GM12878 (cell line): ENCODE results near the gene IL18RAP.

Source experiments
- EED ChIP-seq: sonication (generic); IDR thresholded peaks from 2 replicates; pipeline ENCODE4 v1.6.1; 2016; ENCODE audit warnings: antibody characterized with exemption, low read depth
- LARP7 ChIP-seq: fragments of 450-650 bp; IDR thresholded peaks from 2 replicates; pipeline ENCODE4 v1.6.1; 2017; ENCODE audit warnings: mild to moderate bottlenecking
- POLR2A ChIP-seq: IDR thresholded peaks from 2 replicates; pipeline ENCODE4 v1.6.1; 2011; ENCODE audit warnings: low read depth, mild to moderate bottlenecking, low read length
- RCOR1 ChIP-seq: conservative IDR thresholded peaks from 2 replicates; pipeline ENCODE4 v1.6.1; 2012; ENCODE audit warnings: low read depth, low read length, improper control_type of control experiment
- ZNF207 ChIP-seq: fragments of 450-650 bp; IDR thresholded peaks from 2 replicates; pipeline ENCODE4 v1.6.1; 2014; ENCODE audit warnings: antibody characterized with exemption, mild to moderate bottlenecking, borderline replicate concordance
- TF ChIP-seq, protein P1 (sequence below), 3 experiments: IDR thresholded peaks in 2 of 3; conservative IDR thresholded peaks in 1 of 3; 2 replicates each; pipeline ENCODE4 v1.5.1; 2011; ENCODE audit warnings: low read depth in 3 of 3, low read length in 3 of 3, mild to moderate bottlenecking in 3 of 3, control low read depth in 2 of 3, moderate library complexity in 2 of 3, inconsistent platforms in 1 of 3, mixed read lengths in 1 of 3; ENCODE audit not compliant: control insufficient read depth in 2 of 3, insufficient read depth in 1 of 3; ENCODE audit errors: extremely low read depth in 1 of 3

DNA sequence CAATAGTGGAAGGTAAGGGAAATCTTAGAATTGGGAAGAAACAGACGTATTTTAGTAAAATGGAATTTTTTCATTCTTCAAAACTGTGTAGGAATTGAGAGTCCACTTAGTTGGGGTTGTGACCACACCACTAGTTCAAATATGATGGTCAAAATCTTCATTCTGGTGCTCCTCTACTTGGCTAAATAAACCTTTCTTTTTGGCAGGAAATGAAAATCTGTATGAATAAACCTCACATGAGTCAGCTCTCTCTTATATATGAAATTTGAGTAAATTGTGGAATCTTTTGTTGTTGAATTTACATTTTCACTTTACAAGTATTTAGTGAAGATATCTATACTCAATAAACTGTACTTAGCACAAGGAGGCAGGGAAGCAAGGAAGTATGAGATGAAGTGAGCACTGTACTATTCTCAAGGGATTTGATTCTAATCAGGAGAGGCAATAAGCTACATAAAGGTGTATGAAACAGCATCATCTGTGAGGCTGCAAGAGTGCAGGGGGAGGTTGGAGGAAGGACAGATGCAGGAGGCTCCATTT, 46.8 kb upstream of the IL18RAP start:
- TF ChIP-seq, protein P1, sequence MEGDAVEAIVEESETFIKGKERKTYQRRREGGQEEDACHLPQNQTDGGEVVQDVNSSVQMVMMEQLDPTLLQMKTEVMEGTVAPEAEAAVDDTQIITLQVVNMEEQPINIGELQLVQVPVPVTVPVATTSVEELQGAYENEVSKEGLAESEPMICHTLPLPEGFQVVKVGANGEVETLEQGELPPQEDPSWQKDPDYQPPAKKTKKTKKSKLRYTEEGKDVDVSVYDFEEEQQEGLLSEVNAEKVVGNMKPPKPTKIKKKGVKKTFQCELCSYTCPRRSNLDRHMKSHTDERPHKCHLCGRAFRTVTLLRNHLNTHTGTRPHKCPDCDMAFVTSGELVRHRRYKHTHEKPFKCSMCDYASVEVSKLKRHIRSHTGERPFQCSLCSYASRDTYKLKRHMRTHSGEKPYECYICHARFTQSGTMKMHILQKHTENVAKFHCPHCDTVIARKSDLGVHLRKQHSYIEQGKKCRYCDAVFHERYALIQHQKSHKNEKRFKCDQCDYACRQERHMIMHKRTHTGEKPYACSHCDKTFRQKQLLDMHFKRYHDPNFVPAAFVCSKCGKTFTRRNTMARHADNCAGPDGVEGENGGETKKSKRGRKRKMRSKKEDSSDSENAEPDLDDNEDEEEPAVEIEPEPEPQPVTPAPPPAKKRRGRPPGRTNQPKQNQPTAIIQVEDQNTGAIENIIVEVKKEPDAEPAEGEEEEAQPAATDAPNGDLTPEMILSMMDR (IDR thresholded peaks at IDR 0.05 in 2 of 3, conservative IDR thresholded peaks at IDR 0.05 in 1 of 3; ENCODE audit: control insufficient read depth in 2 of 3, extremely low read depth in 1 of 3, insufficient read depth in 1 of 3, low read depth in 3 of 3, low read length in 3 of 3) = no peak
- TF ChIP-seq RCOR1 (no peak), ZNF207 (no peak), EED (no peak), LARP7 (no peak), POLR2A (no peak)
